T-cell (primary cell): ENCODE results near the gene CLCN7. TPM values are rescaled to one million over a fixed set of nuclear protein-coding genes. Genes with fewer than 3 reads are reported as not detected.

Experiments used
- ATAC-seq, 4 experiments: fragments of 200-7000 bp in 3 of 4; fragments of 150-1000 bp in 1 of 4; cut with Tn5 transposase; replicated peaks in 1 of 4; 1 replicate in 3 of 4; 2 replicates in 1 of 4; pipeline ENCODE4 v1.10.0; 2021; ENCODE audit warnings: moderate library complexity in 3 of 4, mild to moderate bottlenecking in 2 of 4, moderate number of reproducible peaks in 1 of 4
- CTCF ChIA-PET, 2 donors: fragments of 300-600 bp; sonication (Branson Sonifier 250); formaldehyde crosslinking; loops; one replicate each; lab custom pipeline; 2022; ENCODE audit warnings: antibody characterized with exemption in 2 of 2; lab: Charles Lee
- POLR2A ChIA-PET, 2 donors: fragments of 300-600 bp; sonication (Branson Sonifier 250); formaldehyde crosslinking; loops; one replicate each; lab custom pipeline; 2022; ENCODE audit warnings: antibody characterized with exemption in 2 of 2; lab: Charles Lee
- DNase-seq, 35 experiments: peaks; one replicate each; pipeline versions ENCODE4 v3.0.0 to v3.0.0-alpha.2; 2013 to 2023
- H3K27ac ChIP-seq: one replicate; pipeline ENCODE4 v1.5.1; 2013; ENCODE audit warnings: low read length
- H3K27me3 ChIP-seq, 2 experiments: replicated peaks in 1 of 2; 1 replicate in 1 of 2; 2 replicates in 1 of 2; pipeline versions ENCODE4 v1.6.1 to v1.7.0; 2013; ENCODE audit warnings: low read length in 1 of 2, mixed read lengths in 1 of 2; ENCODE audit not compliant: control insufficient read depth in 2 of 2, insufficient read depth in 2 of 2; ENCODE audit errors: extremely low read depth in 1 of 2
- H3K36me3 ChIP-seq, 2 donors: 1 replicate in 1 of 2; 2 replicates in 1 of 2; pipeline versions ENCODE4 v1.6.1 to v1.7.0; 2013; ENCODE audit warnings: low read length in 1 of 2; ENCODE audit not compliant: control insufficient read depth in 2 of 2, insufficient read depth in 1 of 2; ENCODE audit errors: extremely low read depth in 1 of 2
- H3K4me1 ChIP-seq, 2 experiments: 1 replicate in 1 of 2; 2 replicates in 1 of 2; pipeline versions ENCODE4 v1.6.1 to v1.7.0; 2013; ENCODE audit warnings: low read length in 2 of 2, mixed read lengths in 1 of 2; ENCODE audit not compliant: insufficient read depth in 2 of 2, control insufficient read depth in 1 of 2; ENCODE audit errors: extremely low read depth in 1 of 2
- H3K4me3 ChIP-seq, 2 donors: 1 replicate in 1 of 2; 2 replicates in 1 of 2; pipeline versions ENCODE4 v1.5.1 to v1.7.0; 2013; ENCODE audit warnings: mild to moderate bottlenecking in 2 of 2, low read length in 1 of 2, moderate library complexity in 1 of 2; ENCODE audit not compliant: control insufficient read depth in 1 of 2; ENCODE audit errors: extremely low read depth in 1 of 2
- H3K9me3 ChIP-seq: 2 replicates; pipeline ENCODE4 v1.7.0; 2013
- H3K27ac Mint-ChIP-seq, 2 donors: one replicate each; pipeline ENCODE4 v1.8.0; 2020 to 2021; ENCODE audit warnings: mild to moderate bottlenecking in 2 of 2, mixed read lengths in 2 of 2
- H3K27me3 Mint-ChIP-seq, 2 donors: one replicate each; pipeline ENCODE4 v1.8.0; 2021 to 2022; ENCODE audit warnings: mixed read lengths in 2 of 2
- H3K36me3 Mint-ChIP-seq: one replicate; pipeline ENCODE4 v1.8.0; 2021; ENCODE audit warnings: mixed read lengths
- H3K4me1 Mint-ChIP-seq, 3 donors: one replicate each; pipeline ENCODE4 v1.8.0; 2020 to 2022; ENCODE audit warnings: mixed read lengths in 3 of 3, mild to moderate bottlenecking in 1 of 3
- H3K4me3 Mint-ChIP-seq, 3 donors: one replicate each; pipeline ENCODE4 v1.8.0; 2020 to 2022; ENCODE audit warnings: mild to moderate bottlenecking in 3 of 3, mixed read lengths in 3 of 3, moderate library complexity in 3 of 3
- H3K9me3 Mint-ChIP-seq, 3 donors: one replicate each; pipeline ENCODE4 v1.8.0; 2020 to 2022; ENCODE audit warnings: mixed read lengths in 3 of 3
- WGBS: methylation state at CpG from one replicate; pipeline ENCODE4 v1.1.5; 2013; ENCODE audit warnings: missing lambda C conversion rate; ENCODE audit not compliant: insufficient coverage; 5-methylcytosine and 5-hydroxymethylcytosine counted together
- total RNA-seq, 35 experiments: library from RNA in 6 of 35; stranded (reverse) in 6 of 35; fragments of 120-200 nt in 1 of 35; gene quantifications; one replicate each; pipeline versions ENCODE4 v1.2.1 to v1.2.4 and lab custom pipeline; 2013 to 2026

CLCN7 gene
- total RNA-seq, 5 donors from 2014 or later (not counting 1 experiment from before 2014, with no cell fraction given) = 77.1 to 141 (median 114) TPM

- H3K27me3 ChIP-seq = peaks cover 0 to 31% of the 10 kb centered on the region in 2 experiments
- H3K36me3 Mint-ChIP-seq = no peaks in the 10 kb centered on the region
- DNase-seq (no peak), ATAC-seq (no peak)
- no peaks in the 10 kb centered on the region for H3K9me3 ChIP-seq
- H3K4me3 Mint-ChIP-seq = no peak overlapping the region
- no peaks in the 10 kb centered on the region for H3K9me3 Mint-ChIP-seq
- no peak overlapping the region for H3K4me3 ChIP-seq
- peaks cover 0 to 3% of the 10 kb centered on the region in 2 donors for H3K27me3 Mint-ChIP-seq
- H3K27ac ChIP-seq = no peak overlapping the region
- 70% methylated on average over 18 of the region's 22 CpGs for WGBS
- ChIA-PET POLR2A (no interaction called here), CTCF (no interaction called here)
- no peak overlapping the region for H3K27ac Mint-ChIP-seq
- H3K4me1 ChIP-seq = peaks cover 0 to 26% of the 10 kb centered on the region in 2 experiments
- no peaks in the 10 kb centered on the region for H3K4me1 Mint-ChIP-seq
- no peaks in the 10 kb centered on the region for H3K36me3 ChIP-seq
Measured at GRCh38 chr16:1433756-1434155, 41.1 kb downstream of the CLCN7 start.

GRCh38 chr16:1433263-1433560 lies 41.6 kb downstream of the CLCN7 start:
- DNase-seq (no peak), ATAC-seq (no peak)
- Histone ChIP-seq H3K36me3 (no peaks in the 10 kb centered on the region), H3K27me3 (peaks cover 0 to 36% of the 10 kb centered on the region in 2 experiments), H3K9me3 (no peaks in the 10 kb centered on the region), H3K4me1 (peaks cover 0 to 31% of the 10 kb centered on the region in 2 experiments), H3K4me3 (no peak overlapping the region), H3K27ac (no peak overlapping the region)
- H3K36me3 Mint-ChIP-seq = no peaks in the 10 kb centered on the region
- H3K9me3 Mint-ChIP-seq = no peaks in the 10 kb centered on the region
- 90% methylated on average over 10 of the region's 14 CpGs for WGBS
- H3K4me1 Mint-ChIP-seq = no peaks in the 10 kb centered on the region
- peaks cover 0 to 3% of the 10 kb centered on the region in 2 donors for H3K27me3 Mint-ChIP-seq
- ChIA-PET POLR2A (no interaction called here), CTCF (interaction anchor here in 1 of 2 donors (0.9 kb wide), 1 partner anchor 13 kb away, joined by 3 read pairs; the partner anchor contains the start of gene UQCC4)
- no peak overlapping the region for H3K4me3 Mint-ChIP-seq
- no peak overlapping the region for H3K27ac Mint-ChIP-seq

GRCh38 chr16:1432388-1433262 lies 42.2 kb downstream of the CLCN7 start:
- Histone ChIP-seq H3K27ac (no peak overlapping the region), H3K4me3 (peak overlapping the region in 1 of 2 donors; percentile 1), H3K36me3 (no peaks in the 10 kb centered on the region), H3K4me1 (peaks cover 0 to 36% of the 10 kb centered on the region in 2 experiments), H3K9me3 (no peaks in the 10 kb centered on the region), H3K27me3 (peaks cover 0 to 38% of the 10 kb centered on the region in 2 experiments)
- DNase-seq = peak in 2 of 35 experiments; percentile 13 to 28
- ChIA-PET CTCF (interaction anchor here in 1 of 2 donors (0.9 kb wide), 1 partner anchor 12 kb away, joined by 3 read pairs; the partner anchor contains the start of gene UQCC4), POLR2A (no interaction called here)
- H3K4me1 Mint-ChIP-seq = no peaks in the 10 kb centered on the region
- H3K27ac Mint-ChIP-seq = peak overlapping the region; percentile 59 to 72
- no peaks in the 10 kb centered on the region for H3K9me3 Mint-ChIP-seq
- no peaks in the 10 kb centered on the region for H3K36me3 Mint-ChIP-seq
- peak overlapping the region; percentile 24 to 44 (median 37) for H3K4me3 Mint-ChIP-seq
- 74% methylated on average over 49 of the region's 63 CpGs for WGBS
- peaks cover 0 to 3% of the 10 kb centered on the region in 2 donors for H3K27me3 Mint-ChIP-seq
- peak in 3 of 4 experiments; percentile 26 to 47 (median 37) for ATAC-seq

- Mint-ChIP-seq H3K4me3 (peak overlapping the region in 2 of 3 donors; percentile 37 to 44), H3K9me3 (no peaks in the 10 kb centered on the region), H3K4me1 (no peaks in the 10 kb centered on the region), H3K36me3 (no peaks in the 10 kb centered on the region), H3K27ac (peak overlapping the region; percentile 59 to 72), H3K27me3 (peaks cover 0 to 3% of the 10 kb centered on the region in 2 donors)
- H3K4me3 ChIP-seq = no peak overlapping the region
- H3K27ac ChIP-seq = no peak overlapping the region
- POLR2A ChIA-PET = no interaction called here
- DNase-seq = no peak
- no peak for ATAC-seq
- CTCF ChIA-PET = interaction anchor here in 1 of 2 donors (0.5 kb wide), 1 partner anchor 142 kb away, joined by 7 read pairs; no protein-coding TSS in a partner anchor
- peaks cover 0 to 36% of the 10 kb centered on the region in 2 experiments for H3K4me1 ChIP-seq
- 78% methylated on average over 17 of the region's 20 CpGs for WGBS
- no peaks in the 10 kb centered on the region for H3K36me3 ChIP-seq
- peaks cover 0 to 38% of the 10 kb centered on the region in 2 experiments for H3K27me3 ChIP-seq
- H3K9me3 ChIP-seq = no peaks in the 10 kb centered on the region
Measured at GRCh38 chr16:1431497-1432270, 43.1 kb downstream of the CLCN7 start.

- WGBS = 76% methylated on average over 33 of the region's 35 CpGs
- ATAC-seq = no peak
- H3K4me1 ChIP-seq = peaks cover 0 to 36% of the 10 kb centered on the region in 2 experiments
- H3K36me3 Mint-ChIP-seq = no peaks in the 10 kb centered on the region
- no peak for DNase-seq
- no peak within 1 kb of the TSS for H3K4me3 ChIP-seq
- CTCF ChIA-PET = no interaction called here
- no peaks in the 10 kb centered on the region for H3K9me3 ChIP-seq
- POLR2A ChIA-PET = no interaction called here
- no peak within 1 kb of the TSS for H3K27ac ChIP-seq
- peak within 1 kb of the TSS in 2 of 3 donors; percentile 37 to 44 for H3K4me3 Mint-ChIP-seq
- peaks cover 0 to 38% of the 10 kb centered on the region in 2 experiments for H3K27me3 ChIP-seq
- no peaks in the 10 kb centered on the region for H3K9me3 Mint-ChIP-seq
- peak within 1 kb of the TSS; percentile 59 to 72 for H3K27ac Mint-ChIP-seq
- no peaks in the 10 kb centered on the region for H3K36me3 ChIP-seq
- peaks cover 0 to 3% of the 10 kb centered on the region in 2 donors for H3K27me3 Mint-ChIP-seq
- H3K4me1 Mint-ChIP-seq = no peaks in the 10 kb centered on the region
Measured at GRCh38 chr16:1430759-1431496, 43.9 kb downstream of the CLCN7 start, which contains the start of gene PERCC1. TSS of gene PERCC1 (plus strand) at chr16:1431078. CDS start at chr16:1432594, 1,516 bp downstream.
